Measurements from ENCODE around the gene ABHD10. TPM values are rescaled to one million over a fixed set of nuclear protein-coding genes. Genes with fewer than 3 reads are reported as not detected.

ABHD10 gene
- polyA plus RNA-seq, 2 of the 4 experiments (the other 2 are of a cell fraction), result 31.8 to 42.1 TPM

DNA sequence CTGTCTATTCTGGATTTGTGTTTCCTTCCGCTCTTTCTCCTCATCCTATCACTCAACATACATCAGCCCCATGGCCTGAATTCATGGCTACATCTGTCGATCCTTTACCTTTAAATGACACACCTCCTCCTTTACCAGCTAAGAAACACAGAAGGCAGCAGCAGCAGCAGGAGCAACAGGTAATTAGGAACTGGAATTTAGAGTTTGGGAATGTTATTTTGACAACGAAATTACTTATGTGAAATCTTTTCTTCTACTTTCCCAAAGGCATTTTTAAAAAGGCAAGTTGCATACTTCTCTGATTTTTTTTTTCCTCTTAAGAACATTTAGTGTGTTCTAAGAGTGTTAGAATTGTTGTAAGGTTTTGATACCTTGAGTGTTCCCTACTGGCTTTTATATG is 29.1 kb upstream of the ABHD10 start:
- Histone ChIP-seq H3K4me1 (no peaks in the 10 kb centered on the region), H3K9me3 (no peaks in the 10 kb centered on the region), H3K4me2 (no peak overlapping the region), H3K4me3 (no peak overlapping the region), H3K27ac (no peak overlapping the region)
- WGBS (ENCODE audit: missing lambda C conversion rate), result 83% methylated on average over 3 of the region's 3 CpGs
- ChIA-PET CTCF (interaction anchor here (0.6 to 26.1 kb wide), 3 partner anchors 18 to 232 kb away, joined by 3 to 312 read pairs (median 5); no protein-coding TSS in a partner anchor), POLR2A (no interaction called here)
- no peak for DNase-seq (ENCODE audit: low read depth in 1 of 2, low spot score in 1 of 2)
- no peak for FAIRE-seq
- no peak for ATAC-seq
- no peak for TF ChIP-seq POLR2A (IDR thresholded peaks at IDR 0.05; ENCODE audit: low read length)
- TF ChIP-seq HOXA7 (CRISPR knock-in tag; IDR thresholded peaks at IDR 0.05), result no peak

DNA sequence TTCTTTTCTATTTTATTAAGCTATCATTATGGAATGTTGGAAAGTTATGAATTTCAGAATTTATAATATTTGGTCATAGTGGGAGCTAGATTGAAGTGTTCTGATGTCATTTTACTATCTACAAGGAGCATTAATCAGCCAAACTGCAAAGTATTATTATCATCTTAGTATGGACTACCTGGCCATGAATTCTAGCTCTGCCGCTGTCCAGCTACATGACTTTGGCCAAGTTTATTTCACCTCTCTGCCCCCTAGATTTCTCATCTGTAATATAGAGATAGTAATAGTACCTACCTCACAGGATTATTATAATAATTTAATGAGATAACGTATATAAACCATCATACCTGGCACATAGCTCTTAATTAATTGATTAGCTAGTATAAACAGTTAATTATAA is 27.8 kb upstream of the ABHD10 start:
- no peak overlapping the region for H3K27ac ChIP-seq
- TF ChIP-seq SREBF2 (IDR thresholded peaks at IDR 0.05) (no peak), HDAC2 (IDR thresholded peaks at IDR 0.05) (no peak), RNF2 (IDR thresholded peaks at IDR 0.05; ENCODE audit: borderline replicate concordance, low read depth) (no peak), TFCP2L1 (CRISPR knock-in tag; IDR thresholded peaks at IDR 0.05) (no peak), RAD21 (conservative IDR thresholded peaks at IDR 0.05 in 1 of 2, IDR thresholded peaks at IDR 0.05 in 1 of 2) (no peak), PHF8 (IDR thresholded peaks at IDR 0.05; ENCODE audit: borderline replicate concordance, low read depth) (no peak), ZNF302 (CRISPR knock-in tag; IDR thresholded peaks at IDR 0.05) (no peak), SMC3 (IDR thresholded peaks at IDR 0.05) (no peak), ZSCAN20 (CRISPR knock-in tag; IDR thresholded peaks at IDR 0.05) (no peak), EHF (CRISPR knock-in tag; IDR thresholded peaks at IDR 0.05) (no peak), RCOR1 (IDR thresholded peaks at IDR 0.05; ENCODE audit: low read depth, low read length) (no peak), CHD4 (IDR thresholded peaks at IDR 0.05; ENCODE audit: borderline replicate concordance) (no peak), ZFP36 (IDR thresholded peaks at IDR 0.05; ENCODE audit: borderline replicate concordance, partially characterized antibody) (no peak), NFE2L2 (conservative IDR thresholded peaks at IDR 0.05; ENCODE audit: low read length) (no peak), HOXB13 (CRISPR knock-in tag; IDR thresholded peaks at IDR 0.05; ENCODE audit: low read depth) (no peak), FOXS1 (CRISPR knock-in tag; IDR thresholded peaks at IDR 0.05) (no peak), FOSB (CRISPR knock-in tag; IDR thresholded peaks at IDR 0.05) (no peak)
- TF ChIP-seq, protein P1, sequence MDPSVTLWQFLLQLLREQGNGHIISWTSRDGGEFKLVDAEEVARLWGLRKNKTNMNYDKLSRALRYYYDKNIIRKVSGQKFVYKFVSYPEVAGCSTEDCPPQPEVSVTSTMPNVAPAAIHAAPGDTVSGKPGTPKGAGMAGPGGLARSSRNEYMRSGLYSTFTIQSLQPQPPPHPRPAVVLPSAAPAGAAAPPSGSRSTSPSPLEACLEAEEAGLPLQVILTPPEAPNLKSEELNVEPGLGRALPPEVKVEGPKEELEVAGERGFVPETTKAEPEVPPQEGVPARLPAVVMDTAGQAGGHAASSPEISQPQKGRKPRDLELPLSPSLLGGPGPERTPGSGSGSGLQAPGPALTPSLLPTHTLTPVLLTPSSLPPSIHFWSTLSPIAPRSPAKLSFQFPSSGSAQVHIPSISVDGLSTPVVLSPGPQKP (IDR thresholded peaks at IDR 0.05; ENCODE audit: low read depth, low read length), result no peak
- no peak for FAIRE-seq
- no peak overlapping the region for H3K4me3 ChIP-seq
- H3K4me2 ChIP-seq, result no peak overlapping the region
- H3K4me1 ChIP-seq, result no peaks in the 10 kb centered on the region
- no peak for ATAC-seq
- ChIA-PET POLR2A (no interaction called here), CTCF (interaction anchor here (1.0 to 26.1 kb wide), 6 partner anchors 11 to 233 kb away, joined by 3 to 312 read pairs (median 5); no protein-coding TSS in a partner anchor)
- 87% methylated on average over 2 of the region's 2 CpGs for WGBS (ENCODE audit: missing lambda C conversion rate)
- H3K9me3 ChIP-seq, result no peaks in the 10 kb centered on the region
- DNase-seq (ENCODE audit: low read depth in 1 of 2, low spot score in 1 of 2), result no peak

DNA sequence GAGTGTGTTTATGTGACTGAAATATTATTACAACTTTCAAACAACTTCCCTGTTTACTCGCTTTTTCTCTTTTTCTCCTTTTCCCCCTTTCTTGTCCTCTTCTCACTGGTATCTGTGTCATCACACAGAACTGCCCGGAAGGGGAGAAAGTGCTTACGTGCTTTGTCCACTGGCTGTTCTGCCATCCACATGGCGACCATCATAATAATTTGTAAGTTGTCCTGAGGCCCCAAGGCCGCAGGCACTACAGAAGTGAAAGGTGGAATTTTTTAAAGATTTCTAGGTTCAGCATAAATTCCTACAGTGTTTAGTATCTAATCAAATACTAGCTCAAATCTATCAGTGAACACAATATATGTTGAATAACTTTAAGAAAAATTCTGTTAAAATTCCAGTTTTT is 26.7 kb upstream of the ABHD10 start:
- 90% methylated on average over 5 of the region's 5 CpGs for WGBS (ENCODE audit: missing lambda C conversion rate)
- Histone ChIP-seq H3K27ac (no peak overlapping the region), H3K4me3 (no peak overlapping the region), H3K4me2 (no peak overlapping the region), H3K9me3 (no peaks in the 10 kb centered on the region), H3K4me1 (no peaks in the 10 kb centered on the region)
- ATAC-seq (no peak), DNase-seq (ENCODE audit: low read depth in 1 of 2, low spot score in 1 of 2) (no peak), FAIRE-seq (no peak)
- TF ChIP-seq EHF (CRISPR knock-in tag; IDR thresholded peaks at IDR 0.05) (no peak), POLR2A (IDR thresholded peaks at IDR 0.05; ENCODE audit: low read length) (no peak), BHLHE40 (IDR thresholded peaks at IDR 0.05; ENCODE audit: low read depth, low read length) (no peak), NFE2L2 (conservative IDR thresholded peaks at IDR 0.05; ENCODE audit: low read length) (no peak), SREBF2 (IDR thresholded peaks at IDR 0.05) (no peak), MAFK (IDR thresholded peaks at IDR 0.05; ENCODE audit: partially characterized antibody) (no peak), JUN (IDR thresholded peaks at IDR 0.05) (no peak), PHF8 (IDR thresholded peaks at IDR 0.05; ENCODE audit: borderline replicate concordance, low read depth) (no peak)
- ChIA-PET POLR2A (no interaction called here), CTCF (interaction anchor here (0.5 to 26.1 kb wide), 4 partner anchors 10 to 353 kb away, joined by 4 to 312 read pairs (median 5); no protein-coding TSS in a partner anchor)
